Thyroid gland (tissue), 4 donors: Measurements from ENCODE around the gene SAMMSON. TPM values are rescaled to one million over a fixed set of nuclear protein-coding genes. Genes with fewer than 3 reads are reported as not detected.

Source experiments
- DNase-seq, 2 donors: peaks; one replicate each; pipeline ENCODE4 v3.0.0-alpha.2; 2019
- H3K27ac ChIP-seq, 3 donors: fragments of 200-600 bp; sonication (generic); 1 replicate in 2 of 3; 2 replicates in 1 of 3; pipeline ENCODE4 v1.5.1; 2016 to 2019; ENCODE audit warnings: mild to moderate bottlenecking in 1 of 3, moderate library complexity in 1 of 3
- H3K27me3 ChIP-seq: fragments of 200-600 bp; sonication (generic); one replicate; pipeline ENCODE4 v1.5.1; 2019
- H3K36me3 ChIP-seq, 2 donors: fragments of 200-600 bp; sonication (generic); one replicate each; pipeline ENCODE4 v1.5.1; 2016 to 2019
- H3K4me1 ChIP-seq, 2 donors: fragments of 200-600 bp; sonication (generic); one replicate each; pipeline ENCODE4 v1.5.1; 2017 to 2019
- H3K4me3 ChIP-seq, 3 donors: fragments of 200-600 bp; sonication (generic); replicated peaks in 1 of 3; 1 replicate in 2 of 3; 2 replicates in 1 of 3; pipeline ENCODE4 v1.5.1; 2016; ENCODE audit warnings: mild to moderate bottlenecking in 1 of 3
- H3K9me3 ChIP-seq: fragments of 200-600 bp; sonication (generic); one replicate; pipeline ENCODE4 v1.5.1; 2017
- POLR2A ChIP-seq, 2 donors: fragments of 450-650 bp; IDR thresholded peaks; one replicate each; pipeline ENCODE4 v1.6.1; 2017; ENCODE audit warnings: antibody characterized with exemption in 2 of 2, mild to moderate bottlenecking in 2 of 2, moderate library complexity in 1 of 2
- WGBS, 2 donors: methylation state at CpG; one replicate each; pipeline ENCODE4 v1.1.5; 2017; 5-methylcytosine and 5-hydroxymethylcytosine counted together
- intact Hi-C: fragments of 100-400 bp; cut with DNase I; formaldehyde crosslinking; loops from one replicate; pipeline ENCODE4 v1.15.1; 2023
- total RNA-seq, 4 donors: library from RNA; depleted of rRNA; stranded (reverse); fragments of >200 nt; gene quantifications; one replicate each; pipeline ENCODE4 v1.2.3, GENCODE V29; 2016
- TF ChIP-seq, protein P1 (sequence below), 6 experiments: fragments of 200-600 bp in 3 of 6; fragments of 450-650 bp in 3 of 6; sonication (generic) in 3 of 6; IDR thresholded peaks; one replicate each; pipeline ENCODE4 v1.5.1; 2016 to 2019; ENCODE audit warnings: antibody characterized with exemption in 6 of 6, mild to moderate bottlenecking in 2 of 6, inconsistent platforms in 1 of 6, moderate library complexity in 1 of 6

SAMMSON gene
- total RNA-seq, 4 donors from 2014 or later = 0.27 to 0.75 (median 0.63) TPM

DNA sequence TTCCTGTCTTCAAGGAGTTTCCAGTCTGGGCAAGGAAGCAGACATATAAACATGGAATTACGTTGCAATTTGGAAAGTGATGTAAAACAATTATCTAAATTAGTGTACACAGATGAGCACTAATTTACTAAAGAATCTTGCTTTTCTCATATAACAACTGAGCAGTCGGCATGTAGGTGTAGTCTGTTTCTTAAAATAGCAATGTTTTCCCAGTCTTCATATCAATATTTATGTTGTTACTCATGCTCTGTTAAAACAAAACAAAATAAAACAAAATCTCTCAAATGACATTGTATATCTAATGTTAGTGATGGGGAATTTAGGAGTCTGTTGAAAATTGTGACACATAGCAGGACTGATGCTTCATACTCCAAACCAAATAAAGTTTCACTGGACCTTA, 75.6 kb downstream of the SAMMSON start:
- no peak for TF ChIP-seq POLR2A (IDR thresholded peaks at IDR 0.05)
- TF ChIP-seq, protein P1, sequence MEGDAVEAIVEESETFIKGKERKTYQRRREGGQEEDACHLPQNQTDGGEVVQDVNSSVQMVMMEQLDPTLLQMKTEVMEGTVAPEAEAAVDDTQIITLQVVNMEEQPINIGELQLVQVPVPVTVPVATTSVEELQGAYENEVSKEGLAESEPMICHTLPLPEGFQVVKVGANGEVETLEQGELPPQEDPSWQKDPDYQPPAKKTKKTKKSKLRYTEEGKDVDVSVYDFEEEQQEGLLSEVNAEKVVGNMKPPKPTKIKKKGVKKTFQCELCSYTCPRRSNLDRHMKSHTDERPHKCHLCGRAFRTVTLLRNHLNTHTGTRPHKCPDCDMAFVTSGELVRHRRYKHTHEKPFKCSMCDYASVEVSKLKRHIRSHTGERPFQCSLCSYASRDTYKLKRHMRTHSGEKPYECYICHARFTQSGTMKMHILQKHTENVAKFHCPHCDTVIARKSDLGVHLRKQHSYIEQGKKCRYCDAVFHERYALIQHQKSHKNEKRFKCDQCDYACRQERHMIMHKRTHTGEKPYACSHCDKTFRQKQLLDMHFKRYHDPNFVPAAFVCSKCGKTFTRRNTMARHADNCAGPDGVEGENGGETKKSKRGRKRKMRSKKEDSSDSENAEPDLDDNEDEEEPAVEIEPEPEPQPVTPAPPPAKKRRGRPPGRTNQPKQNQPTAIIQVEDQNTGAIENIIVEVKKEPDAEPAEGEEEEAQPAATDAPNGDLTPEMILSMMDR (IDR thresholded peaks at IDR 0.05) = peak in 1 of 6 experiments; percentile 17
- no peak overlapping the region for H3K4me3 ChIP-seq
- H3K27ac ChIP-seq = peak overlapping the region; percentile 59 to 94 (median 89)
- WGBS, 2 donors = 43 to 48% methylated on average over 2 of the region's 2 CpGs
- peaks cover 52 to 53% of the 10 kb centered on the region in 2 donors for H3K4me1 ChIP-seq
- no peaks in the 10 kb centered on the region for H3K27me3 ChIP-seq
- no peaks in the 10 kb centered on the region for H3K9me3 ChIP-seq
- H3K36me3 ChIP-seq = no peaks in the 10 kb centered on the region
- intact Hi-C loops = no loop called here
- DNase-seq = no peak

DNA sequence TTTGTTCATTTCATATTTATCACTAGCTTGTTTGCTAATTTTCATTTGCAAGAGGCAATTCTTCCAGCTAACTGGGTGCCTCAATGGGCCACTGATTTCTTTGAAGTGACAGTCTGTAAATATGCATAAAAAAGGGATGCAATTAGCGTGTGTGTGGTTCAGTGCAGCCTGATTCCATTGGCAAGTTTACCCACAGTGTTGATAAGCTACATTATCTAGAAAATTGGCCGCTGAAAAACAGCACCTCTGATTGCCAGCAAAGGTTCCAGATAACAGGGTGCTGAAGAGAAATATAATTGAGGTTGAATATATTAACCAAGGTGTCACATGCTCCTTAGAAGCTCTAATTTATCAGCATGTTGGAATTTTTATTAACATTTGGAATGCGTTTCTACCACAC, 76.9 kb downstream of the SAMMSON start:
- TF ChIP-seq, protein P1 (IDR thresholded peaks at IDR 0.05) = no peak
- TF ChIP-seq POLR2A (IDR thresholded peaks at IDR 0.05) = no peak
- Histone ChIP-seq H3K27ac (peak overlapping the region in 1 of 3 donors; percentile 89), H3K9me3 (no peaks in the 10 kb centered on the region), H3K27me3 (no peaks in the 10 kb centered on the region), H3K36me3 (no peaks in the 10 kb centered on the region), H3K4me1 (peaks cover 41% of the 10 kb centered on the region in 2 donors), H3K4me3 (no peak overlapping the region)
- WGBS, 2 donors = 77 to 81% methylated on average over 3 of the region's 3 CpGs
- intact Hi-C loops = no loop called here
- DNase-seq = no peak

GRCh38 chr3:70078778-70079177, 79.2 kb downstream of the SAMMSON start:
- Histone ChIP-seq H3K4me1 (peaks cover 26 to 29% of the 10 kb centered on the region in 2 donors), H3K9me3 (no peaks in the 10 kb centered on the region), H3K27me3 (no peaks in the 10 kb centered on the region), H3K27ac (no peak overlapping the region), H3K36me3 (no peaks in the 10 kb centered on the region), H3K4me3 (no peak overlapping the region)
- WGBS, 2 donors = 79 to 89% methylated on average over 3 of the region's 3 CpGs
- TF ChIP-seq, protein P1 (IDR thresholded peaks at IDR 0.05) = no peak
- no peak for TF ChIP-seq POLR2A (IDR thresholded peaks at IDR 0.05)
- no peak for DNase-seq
- intact Hi-C loops = no loop called here

- peaks cover 6 to 8% of the 10 kb centered on the region in 2 donors for H3K4me1 ChIP-seq
- no peak for TF ChIP-seq POLR2A (IDR thresholded peaks at IDR 0.05)
- TF ChIP-seq, protein P1 (IDR thresholded peaks at IDR 0.05) = no peak
- intact Hi-C loops = no loop called here
- DNase-seq = no peak
- no peak overlapping the region for H3K27ac ChIP-seq
- no peak overlapping the region for H3K4me3 ChIP-seq
- no peaks in the 10 kb centered on the region for H3K9me3 ChIP-seq
- H3K36me3 ChIP-seq = no peaks in the 10 kb centered on the region
- H3K27me3 ChIP-seq = no peaks in the 10 kb centered on the region
Measured at GRCh38 chr3:70085613-70086012, 86.1 kb downstream of the SAMMSON start.

DNA sequence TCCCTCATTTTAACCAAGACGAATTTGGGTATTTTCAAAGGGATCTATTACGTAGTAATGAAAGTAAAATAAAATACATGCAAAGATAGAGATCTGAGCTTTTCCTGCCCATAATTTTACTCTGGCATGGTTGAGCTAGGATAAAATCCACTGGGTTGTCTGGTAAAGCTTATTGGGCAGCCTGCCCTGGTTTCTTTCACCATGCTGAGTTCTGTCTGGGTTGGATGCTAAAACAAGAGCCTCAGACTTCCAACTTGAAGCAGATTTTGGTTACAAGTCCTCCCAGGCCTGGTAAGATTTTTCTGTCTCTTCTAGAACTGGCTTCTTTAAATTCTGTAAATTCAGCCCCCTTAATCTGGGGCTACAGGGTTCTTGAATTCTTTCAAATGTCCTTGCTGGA, 86.8 kb downstream of the SAMMSON start:
- Histone ChIP-seq H3K4me3 (no peak overlapping the region), H3K36me3 (no peaks in the 10 kb centered on the region), H3K9me3 (no peaks in the 10 kb centered on the region), H3K27me3 (no peaks in the 10 kb centered on the region), H3K27ac (peak overlapping the region in 2 of 3 donors; percentile 25 to 26), H3K4me1 (peaks cover 6 to 8% of the 10 kb centered on the region in 2 donors)
- TF ChIP-seq, protein P1 (IDR thresholded peaks at IDR 0.05) = no peak
- TF ChIP-seq POLR2A (IDR thresholded peaks at IDR 0.05) = no peak
- intact Hi-C loops = no loop called here
- DNase-seq = peak; percentile 70 to 73
- 81 to 85% methylated on average over 2 of the region's 2 CpGs for whole genome bisulfite sequencing, 2 donors
